Esophagus muscularis mucosa (tissue), 4 donors: ENCODE data around the gene DAAM2.

Experiments used
- CTCF ChIP-seq, 3 experiments: fragments of 200-600 bp in 2 of 3; fragments of 450-650 bp in 1 of 3; sonication (generic) in 2 of 3; IDR thresholded peaks; one replicate each; pipeline ENCODE4 v1.5.1; 2017 to 2019; ENCODE audit warnings: antibody characterized with exemption in 3 of 3, mild to moderate bottlenecking in 2 of 3, moderate library complexity in 1 of 3
- EP300 ChIP-seq: sonication (generic); formaldehyde crosslinking; IDR thresholded peaks from one replicate; pipeline ENCODE4 v1.6.1; 2017; ENCODE audit warnings: antibody characterized with exemption
- POLR2A ChIP-seq: fragments of 450-650 bp; IDR thresholded peaks from one replicate; pipeline ENCODE4 v1.6.1; 2017; ENCODE audit warnings: antibody characterized with exemption, moderate library complexity, mild to moderate bottlenecking, low read depth
- POLR2AphosphoS5 ChIP-seq, 2 donors: sonication (generic); formaldehyde crosslinking; IDR thresholded peaks; one replicate each; pipeline ENCODE4 v1.6.1; 2017; ENCODE audit warnings: antibody characterized with exemption in 2 of 2

DNA sequence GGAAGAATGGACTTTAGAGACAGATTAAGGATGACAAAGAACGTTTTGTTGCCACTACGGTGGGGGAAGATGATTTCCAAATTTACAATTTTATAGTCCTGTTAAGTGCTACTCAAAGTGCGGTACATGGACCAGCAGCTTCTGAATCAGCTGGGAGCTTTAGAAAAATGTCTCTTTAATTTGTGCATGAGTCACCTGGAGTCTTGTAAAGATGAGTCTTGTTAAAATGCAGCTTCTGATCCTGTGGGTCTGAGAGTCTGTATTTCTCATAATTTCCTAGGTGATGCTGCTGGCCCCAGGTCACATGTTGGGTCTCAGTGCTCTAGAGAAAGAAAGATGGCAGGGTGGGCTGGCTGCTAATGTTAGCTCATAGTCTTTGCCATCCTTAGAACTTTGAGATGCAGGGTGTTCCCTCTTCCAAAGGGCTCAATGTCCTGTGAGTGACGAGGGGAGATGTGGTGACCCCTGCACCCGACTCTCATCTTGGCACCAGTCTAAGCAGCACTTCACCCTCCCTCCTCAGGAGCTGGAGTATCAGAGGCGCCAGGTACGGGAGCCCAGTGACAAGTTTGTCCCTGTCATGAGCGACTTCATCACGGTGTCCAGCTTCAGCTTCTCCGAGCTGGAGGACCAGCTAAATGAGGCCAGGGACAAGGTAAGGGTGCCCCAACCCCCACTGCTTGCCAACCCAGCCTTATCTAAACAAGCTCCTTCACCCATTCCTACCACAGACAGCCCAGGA lies 107.5 kb downstream of the DAAM2 start:
- no peak for TF ChIP-seq CTCF (IDR thresholded peaks at IDR 0.05)
- TF ChIP-seq POLR2AphosphoS5 (IDR thresholded peaks at IDR 0.05) = no peak
- TF ChIP-seq EP300 = no peak
- no peak for TF ChIP-seq POLR2A
